Activated CD8-positive, alpha-beta T cell treated with anti-CD3 and anti-CD28 coated beads for 36 hours (primary cell): Measurements from ENCODE around the gene PHLDA3. TPM values are rescaled to one million over a fixed set of nuclear protein-coding genes. Genes with fewer than 3 reads are reported as not detected.

Source experiments
- ATAC-seq: fragments of 200-7000 bp; cut with Tn5 transposase; one replicate; pipeline ENCODE4 v1.10.0; 2021; ENCODE audit warnings: mild to moderate bottlenecking, moderate library complexity
- CTCF ChIA-PET: fragments of 350-600 bp; sonication (Branson Sonifier 250); formaldehyde crosslinking; loops from one replicate; lab custom pipeline; 2021; ENCODE audit warnings: antibody characterized with exemption; lab: Charles Lee
- POLR2A ChIA-PET: fragments of 350-600 bp; sonication (Branson Sonifier 250); formaldehyde crosslinking; loops from one replicate; lab custom pipeline; 2021; ENCODE audit warnings: antibody characterized with exemption; lab: Charles Lee
- DNase-seq: peaks from one replicate; pipeline ENCODE4 v3.0.0-alpha.2; 2020
- H3K27ac Mint-ChIP-seq: one replicate; pipeline ENCODE4 v1.8.0; 2021; ENCODE audit warnings: mild to moderate bottlenecking, mixed read lengths
- H3K27me3 Mint-ChIP-seq: one replicate; pipeline ENCODE4 v1.8.0; 2021; ENCODE audit warnings: mixed read lengths
- H3K36me3 Mint-ChIP-seq: one replicate; pipeline ENCODE4 v1.8.0; 2021; ENCODE audit warnings: low read depth, mixed read lengths
- H3K4me1 Mint-ChIP-seq: one replicate; pipeline ENCODE4 v1.8.0; 2021; ENCODE audit warnings: low read depth, mixed read lengths
- H3K4me3 Mint-ChIP-seq: one replicate; pipeline ENCODE4 v1.8.0; 2021; ENCODE audit warnings: mild to moderate bottlenecking, moderate library complexity, mixed read lengths
- H3K9me3 Mint-ChIP-seq: one replicate; pipeline ENCODE4 v1.8.0; 2021; ENCODE audit warnings: mixed read lengths
- CTCF ChIP-seq: fragments of 200-600 bp; IDR thresholded peaks from one replicate; pipeline ENCODE4 v1.8.0; 2022; ENCODE audit warnings: antibody characterized with exemption, mild to moderate bottlenecking
- intact Hi-C: fragments of 100-400 bp; cut with micrococcal nuclease; formaldehyde crosslinking; loops from one replicate; pipeline ENCODE4 v1.10.0; 2022
- total RNA-seq, 2 experiments: library from RNA; stranded (reverse); gene quantifications; one replicate each; pipeline ENCODE4 v1.2.3, GENCODE V29; 2021

Gene PHLDA3
- total RNA-seq, 2 experiments from 2014 or later: 6.2 to 7.9 TPM

DNA sequence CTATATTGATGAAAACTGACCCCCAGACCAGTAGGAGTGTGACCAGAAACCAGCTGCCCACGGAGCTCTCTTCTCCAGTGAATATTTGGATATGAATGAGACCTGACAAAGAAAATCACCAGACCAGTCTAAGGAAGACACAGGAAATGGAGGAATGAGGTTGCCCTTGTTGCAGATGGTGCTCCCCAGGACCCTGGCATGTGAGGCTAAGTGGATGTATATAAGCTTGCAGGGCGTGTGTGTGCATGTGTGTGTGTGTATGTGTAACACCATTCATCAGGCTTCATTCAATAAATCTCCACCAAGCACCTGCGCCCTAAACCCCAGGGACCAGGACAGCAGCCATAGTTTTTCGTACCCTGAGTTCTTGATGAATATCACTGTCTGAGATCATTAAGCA lies 14.4 kb downstream of the PHLDA3 start:
- H3K27ac Mint-ChIP-seq: no peak overlapping the region
- H3K36me3 Mint-ChIP-seq: no peaks in the 10 kb centered on the region
- ChIA-PET CTCF (interaction anchor here (1.7 to 9.2 kb wide), 3 partner anchors 19 to 57 kb away, joined by 7 to 114 read pairs (median 17); no protein-coding TSS in a partner anchor), POLR2A (interaction anchor here (1.2 kb wide), 1 partner anchor 58 kb away, joined by 3 read pairs; no protein-coding TSS in a partner anchor)
- peaks cover 17% of the 10 kb centered on the region for H3K4me1 Mint-ChIP-seq
- ATAC-seq: no peak
- H3K4me3 Mint-ChIP-seq: no peak overlapping the region
- H3K27me3 Mint-ChIP-seq: peaks cover 14% of the 10 kb centered on the region
- H3K9me3 Mint-ChIP-seq: no peaks in the 10 kb centered on the region
- no peak for TF ChIP-seq CTCF
- intact Hi-C loops: no loop called here
- no peak for DNase-seq

GRCh38 chr1:201452866-201453265 lies 16.1 kb downstream of the PHLDA3 start:
- intact Hi-C loops: no loop called here
- no peak for TF ChIP-seq CTCF
- Mint-ChIP-seq H3K4me1 (peaks cover 17% of the 10 kb centered on the region), H3K27me3 (peaks cover 21% of the 10 kb centered on the region), H3K9me3 (no peaks in the 10 kb centered on the region), H3K36me3 (no peaks in the 10 kb centered on the region), H3K4me3 (no peak overlapping the region), H3K27ac (no peak overlapping the region)
- no peak for DNase-seq
- no peak for ATAC-seq
- CTCF ChIA-PET: interaction anchor here (8.8 to 9.5 kb wide), 3 partner anchors 19 to 59 kb away, joined by 76 to 149 read pairs (median 114); no protein-coding TSS in a partner anchor
- POLR2A ChIA-PET: no interaction called here

- H3K9me3 Mint-ChIP-seq: no peaks in the 10 kb centered on the region
- DNase-seq (peak; percentile 36), ATAC-seq (no peak)
- ChIA-PET POLR2A (no interaction called here), CTCF (interaction anchor here (1.4 to 9.5 kb wide), 5 partner anchors 10 to 61 kb away, joined by 3 to 149 read pairs (median 76); partner anchors contain the start of gene PHLDA3)
- no peaks in the 10 kb centered on the region for H3K36me3 Mint-ChIP-seq
- intact Hi-C loops: no loop called here
- H3K27ac Mint-ChIP-seq: no peak overlapping the region
- H3K27me3 Mint-ChIP-seq: peaks cover 21% of the 10 kb centered on the region
- TF ChIP-seq CTCF: no peak
- H3K4me3 Mint-ChIP-seq: no peak overlapping the region
- peaks cover 15% of the 10 kb centered on the region for H3K4me1 Mint-ChIP-seq
Observed at GRCh38 chr1:201450721-201451291, 18.2 kb downstream of the PHLDA3 start.

- H3K36me3 Mint-ChIP-seq: no peaks in the 10 kb centered on the region
- H3K27ac Mint-ChIP-seq: no peak overlapping the region
- H3K9me3 Mint-ChIP-seq: no peaks in the 10 kb centered on the region
- POLR2A ChIA-PET: interaction anchor here (1.4 kb wide), 1 partner anchor 14 kb away, joined by 3 read pairs; no protein-coding TSS in a partner anchor
- intact Hi-C loops: loop anchor here (5.0 kb wide), 2 partner anchors 33 to 63 kb away; no protein-coding TSS in a partner anchor
- peaks cover 10% of the 10 kb centered on the region for H3K4me1 Mint-ChIP-seq
- H3K4me3 Mint-ChIP-seq: no peak overlapping the region
- TF ChIP-seq CTCF: no peak
- ATAC-seq (no peak), DNase-seq (no peak)
- CTCF ChIA-PET: interaction anchor here (0.6 to 9.5 kb wide), 16 partner anchors 8 to 334 kb away, joined by 3 to 149 read pairs (median 12); partner anchors contain the start of genes CSRP1 and PHLDA3
- H3K27me3 Mint-ChIP-seq: peaks cover 17% of the 10 kb centered on the region
Observed at GRCh38 chr1:201448990-201449389, 20.0 kb downstream of the PHLDA3 start.
